Measurements from ENCODE around the gene TWIST2. TPM values are rescaled to one million over a fixed set of nuclear protein-coding genes. Genes with fewer than 3 reads are reported as not detected.

The TWIST2 gene
- 45.2 and 60.6 TPM in 2 replicates for total RNA-seq

DNA sequence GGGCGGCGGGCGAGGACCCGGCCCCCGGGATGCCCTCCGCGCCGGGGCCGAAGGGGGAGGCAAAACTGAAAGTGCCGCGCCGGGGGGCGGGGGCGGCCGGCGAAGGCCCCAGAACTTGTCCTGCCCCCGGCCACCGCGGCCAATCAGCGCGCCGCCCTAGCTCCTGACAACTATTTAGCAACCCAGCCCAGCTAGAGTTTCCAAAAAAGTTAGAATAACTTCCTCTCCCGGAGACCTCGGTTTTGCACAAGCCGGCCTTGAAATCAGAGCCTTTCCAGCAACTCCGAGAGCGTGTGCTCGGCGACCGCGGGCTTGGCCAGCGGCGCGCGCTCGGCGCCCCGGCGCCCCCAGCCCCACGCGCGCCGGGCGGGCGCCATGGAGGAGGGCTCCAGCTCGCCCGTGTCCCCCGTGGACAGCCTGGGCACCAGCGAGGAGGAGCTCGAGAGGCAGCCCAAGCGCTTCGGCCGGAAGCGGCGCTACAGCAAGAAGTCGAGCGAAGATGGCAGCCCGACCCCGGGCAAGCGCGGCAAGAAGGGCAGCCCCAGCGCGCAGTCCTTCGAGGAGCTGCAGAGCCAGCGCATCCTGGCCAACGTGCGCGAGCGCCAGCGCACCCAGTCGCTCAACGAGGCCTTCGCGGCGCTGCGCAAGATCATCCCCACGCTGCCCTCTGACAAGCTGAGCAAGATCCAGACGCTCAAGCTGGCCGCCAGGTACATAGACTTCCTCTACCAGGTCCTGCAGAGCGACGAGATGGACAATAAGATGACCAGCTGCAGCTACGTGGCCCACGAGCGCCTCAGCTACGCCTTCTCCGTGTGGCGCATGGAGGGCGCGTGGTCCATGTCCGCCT, at the start of gene TWIST2:
TWIST2 (plus strand) TSS at position 245 of the 850 bp plus-strand sequence; CDS start at position 376, 131 bp downstream.

All from smooth muscle cell of bladder (primary cell).